ENCODE results near the gene RAB40B. TPM values are rescaled to one million over a fixed set of nuclear protein-coding genes. Genes with fewer than 3 reads are reported as not detected.

RAB40B gene
- polyA plus RNA-seq, 1 donor (not counting 4 experiments of a cell fraction or from before 2014, with no cell fraction given): 10.6 TPM

GRCh38 chr17:82703036-82703745, 4.7 kb upstream of the RAB40B start:
- no peak for FAIRE-seq
- H3K9ac ChIP-seq (ENCODE audit: control insufficient read depth, extremely low read depth, insufficient read depth, low read length): no peak overlapping the region

GRCh38 chr17:82702231-82702927, 3.9 kb upstream of the RAB40B start:
- TF ChIP-seq CTCF (optimal IDR thresholded peaks at IDR 0.05 in 1 of 3, IDR thresholded peaks at IDR 0.05 in 1 of 3, conservative IDR thresholded peaks at IDR 0.05 in 1 of 3; ENCODE audit: extremely low read depth in 1 of 3, insufficient read depth in 2 of 3, low read length in 3 of 3) (no peak), EZH2 (IDR thresholded peaks at IDR 0.05; ENCODE audit: low read length) (no peak)
- H3K27me3 ChIP-seq (ENCODE audit: control insufficient read depth, extremely low read depth, insufficient read depth, low read length): peaks cover 1% of the 10 kb centered on the region
- H3K4me1 ChIP-seq (ENCODE audit: control insufficient read depth, extremely low read depth, insufficient read depth, low read length): peaks cover 14% of the 10 kb centered on the region
- peak overlapping the region; percentile 54 for H3K4me2 ChIP-seq (ENCODE audit: control insufficient read depth, extremely low read depth, insufficient read depth, low read depth, low read length)
- FAIRE-seq: no peak
- H3K27ac ChIP-seq (ENCODE audit: control insufficient read depth, insufficient read depth, low read length): peak overlapping the region; percentile 71
- dilution Hi-C loops (cut with MboI; ENCODE audit: extremely low pct_ligation_motif_present, low sequenced_read_pairs): no loop called here
- DNase-seq (ENCODE audit: low read depth, low spot score): no peak
- H3K79me2 ChIP-seq (ENCODE audit: control insufficient read depth, insufficient read depth, low read length): no peaks in the 10 kb centered on the region
- H4K20me1 ChIP-seq (ENCODE audit: control insufficient read depth, extremely low read depth, insufficient read depth, low read length): no peaks in the 10 kb centered on the region
- peak overlapping the region; percentile 55 for H3K9ac ChIP-seq (ENCODE audit: control insufficient read depth, extremely low read depth, insufficient read depth, low read length)
- H3K9me1 ChIP-seq (ENCODE audit: control insufficient read depth, extremely low read depth, insufficient read depth, low read length): no peaks in the 10 kb centered on the region
- no peak overlapping the region for H3K4me3 ChIP-seq (ENCODE audit: control insufficient read depth in 2 of 3, extremely low read depth in 1 of 3, insufficient read depth in 2 of 3, low read depth in 1 of 3, low read length in 3 of 3)
- peak overlapping the region; percentile 75 for H2AFZ ChIP-seq (ENCODE audit: control insufficient read depth, low read length)
- H3K9me3 ChIP-seq (ENCODE audit: control insufficient read depth, low read depth, low read length): no peaks in the 10 kb centered on the region
- no peaks in the 10 kb centered on the region for H3K36me3 ChIP-seq (ENCODE audit: control insufficient read depth in 2 of 2, extremely low read depth in 1 of 2, insufficient read depth in 2 of 2, low read length in 2 of 2)

More at GRCh38 chr17:82703036-82703745, 4.7 kb upstream of the RAB40B start:
- no peak overlapping the region for H3K27ac ChIP-seq (ENCODE audit: control insufficient read depth, insufficient read depth, low read length)
- no peaks in the 10 kb centered on the region for H3K27me3 ChIP-seq (ENCODE audit: control insufficient read depth, extremely low read depth, insufficient read depth, low read length)
- dilution Hi-C loops (cut with MboI; ENCODE audit: extremely low pct_ligation_motif_present, low sequenced_read_pairs): no loop called here
- no peaks in the 10 kb centered on the region for H4K20me1 ChIP-seq (ENCODE audit: control insufficient read depth, extremely low read depth, insufficient read depth, low read length)
- H3K36me3 ChIP-seq (ENCODE audit: control insufficient read depth in 2 of 2, extremely low read depth in 1 of 2, insufficient read depth in 2 of 2, low read length in 2 of 2): no peaks in the 10 kb centered on the region
- H2AFZ ChIP-seq (ENCODE audit: control insufficient read depth, low read length): no peak overlapping the region
- TF ChIP-seq CTCF (optimal IDR thresholded peaks at IDR 0.05 in 1 of 3, IDR thresholded peaks at IDR 0.05 in 1 of 3, conservative IDR thresholded peaks at IDR 0.05 in 1 of 3; ENCODE audit: extremely low read depth in 1 of 3, insufficient read depth in 2 of 3, low read length in 3 of 3) (no peak), EZH2 (IDR thresholded peaks at IDR 0.05; ENCODE audit: low read length) (no peak)
- H3K4me1 ChIP-seq (ENCODE audit: control insufficient read depth, extremely low read depth, insufficient read depth, low read length): peaks cover 11% of the 10 kb centered on the region
- DNase-seq (ENCODE audit: low read depth, low spot score): no peak
- no peaks in the 10 kb centered on the region for H3K9me3 ChIP-seq (ENCODE audit: control insufficient read depth, low read depth, low read length)
- H3K4me3 ChIP-seq (ENCODE audit: control insufficient read depth in 2 of 3, extremely low read depth in 1 of 3, insufficient read depth in 2 of 3, low read depth in 1 of 3, low read length in 3 of 3): no peak overlapping the region
- no peaks in the 10 kb centered on the region for H3K9me1 ChIP-seq (ENCODE audit: control insufficient read depth, extremely low read depth, insufficient read depth, low read length)
- no peak overlapping the region for H3K4me2 ChIP-seq (ENCODE audit: control insufficient read depth, extremely low read depth, insufficient read depth, low read depth, low read length)
- no peaks in the 10 kb centered on the region for H3K79me2 ChIP-seq (ENCODE audit: control insufficient read depth, insufficient read depth, low read length)
